Epithelial cell of proximal tubule (primary cell): ENCODE data around the gene ZRSR2. TPM values are rescaled to one million over a fixed set of nuclear protein-coding genes. Genes with fewer than 3 reads are reported as not detected.
"Not testable (repeated sequence)": the region's sequence is repeated elsewhere in the genome, so short reads cannot be mapped to it uniquely, and the experiment has no call there.

Experiments used
- DNase-seq: peaks from one replicate; pipeline ENCODE4 v3.0.0-alpha.2; 2011; ENCODE audit warnings: low read depth
- H3K4me3 ChIP-seq: 2 replicates; pipeline ENCODE4 v1.5.1; 2011; ENCODE audit warnings: low read depth, mild to moderate bottlenecking, low read length
- total RNA-seq: library from RNA; depleted of rRNA; stranded (reverse); fragments of >200 nt; gene quantifications from 2 replicates; pipeline ENCODE4 v1.2.3, GENCODE V29; 2015
- TF ChIP-seq, protein P1 (sequence below): conservative IDR thresholded peaks from 2 replicates; pipeline ENCODE4 v1.5.1; 2012; ENCODE audit warnings: low read depth, mild to moderate bottlenecking, low read length

The ZRSR2 gene
- total RNA-seq, 1 donor from 2014 or later: 3.1 TPM

DNA sequence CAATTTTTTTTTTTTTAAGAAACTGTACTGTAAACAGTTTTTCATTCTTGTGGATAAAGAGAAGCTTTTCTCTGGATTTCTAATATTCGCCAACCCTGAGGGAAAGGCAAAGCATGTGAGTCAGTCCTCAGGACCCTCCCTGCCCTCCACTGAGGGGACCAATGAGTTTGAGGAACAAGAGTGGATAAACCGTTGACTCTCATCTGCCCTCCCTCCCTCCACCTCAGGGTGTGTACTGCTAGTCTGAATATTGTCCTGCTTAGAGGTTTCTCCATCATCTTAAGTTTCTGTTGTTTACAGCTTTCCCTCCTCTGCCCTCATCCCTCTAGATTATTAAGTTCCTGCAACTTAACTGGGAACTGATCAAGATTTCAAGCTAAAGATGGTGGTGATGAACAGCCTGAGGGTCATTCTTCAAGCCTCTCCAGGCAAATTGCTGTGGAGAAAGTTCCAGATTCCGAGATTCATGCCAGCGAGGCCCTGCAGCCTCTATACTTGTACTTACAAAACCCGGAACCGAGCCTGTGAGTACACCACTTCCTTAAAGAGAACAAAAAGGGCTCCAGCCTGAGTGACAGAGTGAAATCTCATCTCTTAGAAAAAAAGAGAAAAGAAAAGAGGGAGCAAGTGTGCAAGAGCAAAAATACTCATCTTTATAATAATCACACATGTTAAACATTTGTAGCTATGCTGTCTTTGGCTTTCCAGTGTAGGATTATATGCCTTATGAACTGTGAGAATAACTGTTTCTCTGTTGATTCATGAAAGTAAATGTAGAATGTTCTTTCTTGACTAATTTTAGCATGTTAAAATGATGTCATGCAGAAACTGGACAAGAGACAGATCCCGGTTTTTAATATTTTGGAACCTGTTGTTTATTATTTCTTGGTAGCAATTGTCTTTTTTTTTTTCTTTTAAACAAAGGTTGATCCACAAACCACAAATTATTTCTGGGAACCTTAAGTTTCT is 40.4 kb upstream of the ZRSR2 start:
- H3K4me3 ChIP-seq: no peak overlapping the region
- DNase-seq: no peak
- TF ChIP-seq, protein P1, sequence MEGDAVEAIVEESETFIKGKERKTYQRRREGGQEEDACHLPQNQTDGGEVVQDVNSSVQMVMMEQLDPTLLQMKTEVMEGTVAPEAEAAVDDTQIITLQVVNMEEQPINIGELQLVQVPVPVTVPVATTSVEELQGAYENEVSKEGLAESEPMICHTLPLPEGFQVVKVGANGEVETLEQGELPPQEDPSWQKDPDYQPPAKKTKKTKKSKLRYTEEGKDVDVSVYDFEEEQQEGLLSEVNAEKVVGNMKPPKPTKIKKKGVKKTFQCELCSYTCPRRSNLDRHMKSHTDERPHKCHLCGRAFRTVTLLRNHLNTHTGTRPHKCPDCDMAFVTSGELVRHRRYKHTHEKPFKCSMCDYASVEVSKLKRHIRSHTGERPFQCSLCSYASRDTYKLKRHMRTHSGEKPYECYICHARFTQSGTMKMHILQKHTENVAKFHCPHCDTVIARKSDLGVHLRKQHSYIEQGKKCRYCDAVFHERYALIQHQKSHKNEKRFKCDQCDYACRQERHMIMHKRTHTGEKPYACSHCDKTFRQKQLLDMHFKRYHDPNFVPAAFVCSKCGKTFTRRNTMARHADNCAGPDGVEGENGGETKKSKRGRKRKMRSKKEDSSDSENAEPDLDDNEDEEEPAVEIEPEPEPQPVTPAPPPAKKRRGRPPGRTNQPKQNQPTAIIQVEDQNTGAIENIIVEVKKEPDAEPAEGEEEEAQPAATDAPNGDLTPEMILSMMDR: no peak

DNA sequence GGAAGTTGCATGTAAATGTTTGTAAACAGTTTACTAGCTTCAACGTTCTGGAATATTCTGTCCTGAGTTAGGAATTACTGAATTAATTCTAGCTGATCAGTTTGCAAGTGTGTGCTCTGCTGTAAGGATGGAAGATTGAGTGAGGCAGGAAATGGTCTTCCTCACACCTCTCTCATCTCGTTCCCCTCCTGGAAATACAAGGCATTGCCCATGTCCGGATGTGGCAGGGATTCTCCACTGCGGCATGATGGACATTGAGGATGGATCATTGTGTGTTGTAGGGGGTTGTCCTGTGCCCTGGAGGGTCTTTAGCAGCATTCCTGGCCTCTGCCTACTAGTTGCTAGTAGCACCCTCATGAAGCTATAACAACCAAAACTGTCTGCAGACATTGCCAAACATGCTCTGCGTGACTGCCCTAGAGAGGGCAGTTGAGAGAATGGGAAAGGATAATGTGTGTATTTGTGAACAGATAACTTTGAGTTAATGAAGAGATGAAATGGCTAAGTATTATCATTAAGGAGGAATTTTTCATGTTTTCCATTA is 39.6 kb upstream of the ZRSR2 start:
- no peak for DNase-seq
- H3K4me3 ChIP-seq: no peak overlapping the region
- TF ChIP-seq, protein P1: no peak

DNA sequence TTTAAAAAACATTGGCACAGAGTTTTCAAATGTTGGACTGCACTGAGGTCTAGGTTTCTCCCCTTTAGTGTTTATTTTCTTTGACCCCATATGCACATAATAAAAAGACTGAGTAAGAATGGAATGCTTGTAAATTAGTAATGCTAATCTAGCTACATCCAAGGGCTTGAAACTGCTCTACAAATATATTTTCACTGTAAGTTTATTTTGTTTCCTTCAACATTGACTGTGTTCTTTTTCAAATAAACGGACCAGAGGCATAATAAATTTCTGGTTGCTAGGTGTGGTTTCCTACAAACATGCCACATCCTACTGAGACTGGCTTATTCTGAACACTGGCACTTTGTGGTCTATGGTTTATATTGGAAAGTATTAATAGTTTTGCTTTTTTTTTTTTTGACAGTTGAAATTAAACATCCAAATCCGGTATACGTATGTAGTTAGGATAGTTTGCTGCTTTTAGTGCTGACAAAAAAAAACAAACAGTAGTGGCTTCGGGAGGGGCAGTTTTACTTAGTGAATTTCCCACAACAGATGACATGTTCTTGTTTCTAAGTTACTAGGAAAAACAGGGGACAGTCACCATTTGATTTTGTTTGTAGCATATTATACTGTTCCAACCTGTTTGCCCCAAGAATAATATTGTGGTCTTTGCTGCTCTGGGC is 39.0 kb upstream of the ZRSR2 start:
- H3K4me3 ChIP-seq: no peak overlapping the region
- TF ChIP-seq, protein P1: no peak
- DNase-seq: no peak

DNA sequence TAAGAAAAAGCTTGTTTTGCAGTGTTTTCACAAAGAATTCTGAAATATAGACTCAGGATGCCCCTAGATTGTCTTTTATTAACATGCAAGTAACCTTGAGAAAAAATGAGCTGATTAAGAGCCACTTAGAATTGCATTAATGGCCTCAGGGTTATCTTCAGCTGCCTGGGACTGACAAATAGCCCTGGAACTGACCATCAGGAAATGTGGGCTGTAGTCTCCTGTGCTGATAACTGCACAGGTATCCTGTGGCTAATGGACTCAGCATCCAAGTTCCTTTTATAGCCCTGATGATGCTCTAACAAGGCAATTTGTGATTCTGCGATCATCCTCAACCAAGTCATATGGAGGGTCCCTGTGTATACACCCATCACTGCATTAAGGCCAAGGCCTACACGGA is 35.2 kb upstream of the ZRSR2 start:
- TF ChIP-seq, protein P1: no peak
- H3K4me3 ChIP-seq: no peak overlapping the region
- DNase-seq: no peak

DNA sequence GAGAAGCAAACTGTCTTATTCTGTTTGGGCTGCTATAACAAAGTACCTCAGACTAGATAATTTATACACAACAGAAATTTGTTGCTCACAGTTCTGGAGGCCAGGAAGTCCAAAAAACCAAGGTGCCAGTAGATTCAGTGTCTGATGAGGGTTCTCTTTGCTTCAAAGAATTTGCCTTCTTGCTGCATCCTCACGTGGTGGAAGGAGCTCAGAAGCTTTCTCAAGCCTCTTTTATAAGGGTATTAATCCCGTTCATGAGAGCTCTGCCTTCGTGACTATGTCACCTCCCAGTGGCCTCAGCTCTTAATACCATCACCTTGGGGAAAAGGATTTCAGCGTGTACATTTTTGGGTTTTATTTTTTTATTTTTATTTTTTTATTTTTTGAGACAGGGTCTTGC is 32.1 kb upstream of the ZRSR2 start:
- TF ChIP-seq, protein P1: no peak
- no peak overlapping the region for H3K4me3 ChIP-seq
- no peak for DNase-seq

DNA sequence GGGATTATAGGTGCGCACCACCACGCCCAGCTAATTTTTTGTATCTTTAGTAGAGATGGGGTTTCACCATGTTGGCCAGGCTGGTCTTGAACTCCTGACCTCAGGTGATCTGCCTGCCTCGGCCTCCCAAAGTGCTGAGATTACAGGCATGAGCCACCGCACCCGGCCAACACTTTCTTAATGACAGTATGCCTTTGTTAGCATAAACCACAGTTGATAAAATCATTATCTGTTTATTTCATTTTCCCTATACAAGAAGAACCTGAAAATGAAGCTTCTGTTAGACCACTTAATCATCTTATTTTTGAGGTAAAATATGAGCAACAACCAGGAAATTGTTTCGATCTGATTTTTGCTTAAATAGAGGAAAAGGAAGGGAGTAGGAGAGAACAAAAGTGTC is 30.4 kb upstream of the ZRSR2 start:
- DNase-seq, H3K4me3 ChIP-seq: not testable (repeated sequence)

DNA sequence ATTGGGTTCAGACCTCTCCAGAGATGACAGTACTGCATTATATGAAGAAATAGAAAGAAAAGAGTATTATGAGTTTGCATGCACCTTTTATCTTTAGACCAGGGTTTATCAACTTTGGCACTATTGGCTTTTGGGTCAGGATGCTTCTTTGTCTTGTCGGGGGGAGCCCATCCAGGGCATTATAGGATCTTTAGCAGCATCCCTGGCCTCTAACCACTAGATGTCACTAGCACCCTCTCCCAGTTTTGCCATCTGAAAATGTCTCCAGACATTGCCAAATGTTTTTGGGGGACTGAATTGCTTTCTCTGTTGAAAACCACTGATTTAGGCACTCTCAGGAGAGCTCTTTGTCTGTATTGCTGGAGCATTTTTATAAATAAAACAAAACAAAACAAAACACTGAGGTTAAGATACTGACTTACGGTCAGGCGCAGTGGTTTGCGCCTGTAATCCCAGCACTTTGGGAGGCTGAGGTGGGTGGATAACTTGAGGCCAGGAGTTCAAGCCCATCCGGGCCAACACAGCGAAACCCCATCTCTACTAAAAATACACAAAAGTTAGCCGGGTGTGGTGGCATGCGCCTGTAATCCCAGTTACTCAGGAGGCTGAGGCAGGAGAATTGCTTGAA is 28.6 kb upstream of the ZRSR2 start:
- TF ChIP-seq, protein P1: peak; percentile 71
- DNase-seq: no peak
- no peak overlapping the region for H3K4me3 ChIP-seq
